ENCODE results near the gene BNC2. TPM values are rescaled to one million over a fixed set of nuclear protein-coding genes. Genes with fewer than 3 reads are reported as not detected.

BNC2 gene
- total RNA-seq, 1 experiment from 2014 or later: 5.7 TPM

DNA sequence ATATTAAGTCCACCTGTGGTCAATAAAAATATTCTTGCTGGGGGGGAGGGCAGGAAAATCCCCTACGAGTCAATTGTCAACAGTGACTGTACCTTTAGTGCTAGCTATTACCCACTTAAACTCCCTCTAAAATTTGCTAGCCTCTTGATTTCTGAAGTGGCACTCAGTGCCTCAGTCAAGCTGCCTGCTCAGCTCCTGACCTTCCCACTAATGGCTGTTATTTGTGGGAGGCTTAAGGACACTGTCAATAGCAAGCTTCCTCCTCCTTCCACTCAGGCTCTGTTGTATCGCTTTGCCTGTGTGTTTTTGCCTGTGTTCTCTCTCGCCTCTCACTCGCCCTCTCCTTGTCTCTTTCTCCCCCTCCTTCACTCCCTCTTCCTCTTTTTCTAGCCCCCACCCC lies 140.8 kb downstream of the BNC2 start:
- intact Hi-C loops (cut with micrococcal nuclease; ENCODE audit: unreplicated experiment) (loop anchor here (5.0 kb wide), 1 partner anchor 537 kb away; no protein-coding TSS in a partner anchor), in situ Hi-C loops (cut with HindIII; ENCODE audit: low pct_unique_long_range_greater_than_20kb, low sequenced_read_pairs) (no loop called here)
- BruUV-seq (replicated peaks): no TSS peak
- Histone ChIP-seq H3K27me3 (ENCODE audit: control insufficient read depth, insufficient read depth, low read length) (no peaks in the 10 kb centered on the region), H3K4me3 (ENCODE audit: low read depth in 2 of 2, low read length in 2 of 2) (no peak overlapping the region), H3K4me1 (ENCODE audit: control insufficient read depth, insufficient read depth, low read length) (no peaks in the 10 kb centered on the region), H3K36me3 (ENCODE audit: control insufficient read depth, insufficient read depth, low read length) (no peaks in the 10 kb centered on the region), H3K9me3 (ENCODE audit: control insufficient read depth, insufficient read depth, low read depth, low read length) (no peaks in the 10 kb centered on the region), H3K27ac (ENCODE audit: low read length) (peak overlapping the region; percentile 54; the same call in 1 of the 2 replicates)
- ATAC-seq (no peak), DNase-seq (ENCODE audit: low read depth, low spot score) (no peak)
- ChIA-PET CTCF (no interaction called here), POLR2A (no interaction called here)
- TF ChIP-seq POLR2AphosphoS5 (IDR thresholded peaks at IDR 0.05; ENCODE audit: low read depth, low read length) (no peak), REST (IDR thresholded peaks at IDR 0.05; ENCODE audit: insufficient read depth in 1 of 2, low read depth in 2 of 2, low read length in 1 of 2) (no peak), SIN3A (IDR thresholded peaks at IDR 0.05; ENCODE audit: borderline replicate concordance, insufficient read depth, low read depth, low read length) (no peak), TCF7L2 (IDR thresholded peaks at IDR 0.05; ENCODE audit: low read depth, low read length) (no peak)
- TF ChIP-seq, protein P1, sequence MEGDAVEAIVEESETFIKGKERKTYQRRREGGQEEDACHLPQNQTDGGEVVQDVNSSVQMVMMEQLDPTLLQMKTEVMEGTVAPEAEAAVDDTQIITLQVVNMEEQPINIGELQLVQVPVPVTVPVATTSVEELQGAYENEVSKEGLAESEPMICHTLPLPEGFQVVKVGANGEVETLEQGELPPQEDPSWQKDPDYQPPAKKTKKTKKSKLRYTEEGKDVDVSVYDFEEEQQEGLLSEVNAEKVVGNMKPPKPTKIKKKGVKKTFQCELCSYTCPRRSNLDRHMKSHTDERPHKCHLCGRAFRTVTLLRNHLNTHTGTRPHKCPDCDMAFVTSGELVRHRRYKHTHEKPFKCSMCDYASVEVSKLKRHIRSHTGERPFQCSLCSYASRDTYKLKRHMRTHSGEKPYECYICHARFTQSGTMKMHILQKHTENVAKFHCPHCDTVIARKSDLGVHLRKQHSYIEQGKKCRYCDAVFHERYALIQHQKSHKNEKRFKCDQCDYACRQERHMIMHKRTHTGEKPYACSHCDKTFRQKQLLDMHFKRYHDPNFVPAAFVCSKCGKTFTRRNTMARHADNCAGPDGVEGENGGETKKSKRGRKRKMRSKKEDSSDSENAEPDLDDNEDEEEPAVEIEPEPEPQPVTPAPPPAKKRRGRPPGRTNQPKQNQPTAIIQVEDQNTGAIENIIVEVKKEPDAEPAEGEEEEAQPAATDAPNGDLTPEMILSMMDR (IDR thresholded peaks at IDR 0.05): no peak

GRCh38 chr9:16728137-16728508 lies 142.3 kb downstream of the BNC2 start:
- no peaks in the 10 kb centered on the region for H3K4me1 ChIP-seq (ENCODE audit: control insufficient read depth, insufficient read depth, low read length)
- H3K27me3 ChIP-seq (ENCODE audit: control insufficient read depth, insufficient read depth, low read length): no peaks in the 10 kb centered on the region
- no peaks in the 10 kb centered on the region for H3K9me3 ChIP-seq (ENCODE audit: control insufficient read depth, insufficient read depth, low read depth, low read length)
- TF ChIP-seq REST (IDR thresholded peaks at IDR 0.05; ENCODE audit: insufficient read depth in 1 of 2, low read depth in 2 of 2, low read length in 1 of 2): no peak
- TF ChIP-seq POLR2AphosphoS5 (IDR thresholded peaks at IDR 0.05; ENCODE audit: low read depth, low read length): no peak
- TF ChIP-seq SIN3A (IDR thresholded peaks at IDR 0.05; ENCODE audit: borderline replicate concordance, insufficient read depth, low read depth, low read length): no peak
- TF ChIP-seq, protein P1 (IDR thresholded peaks at IDR 0.05): no peak
- no peak for TF ChIP-seq TCF7L2 (IDR thresholded peaks at IDR 0.05; ENCODE audit: low read depth, low read length)
- intact Hi-C loops (cut with micrococcal nuclease; ENCODE audit: unreplicated experiment) (loop anchor here (5.0 kb wide), 1 partner anchor 536 kb away; no protein-coding TSS in a partner anchor), in situ Hi-C loops (cut with HindIII; ENCODE audit: low pct_unique_long_range_greater_than_20kb, low sequenced_read_pairs) (no loop called here)
- BruUV-seq (replicated peaks): no TSS peak
- ChIA-PET POLR2A (no interaction called here), CTCF (interaction anchor here (0.5 kb wide), 1 partner anchor 136 kb away, joined by 4 read pairs; no protein-coding TSS in a partner anchor)
- ATAC-seq: peak; percentile 70
- peak overlapping the region; percentile 45 to 62 for H3K4me3 ChIP-seq (ENCODE audit: low read depth in 2 of 2, low read length in 2 of 2)
- DNase-seq (ENCODE audit: low read depth, low spot score): no peak
- peak overlapping the region; percentile 87 for H3K27ac ChIP-seq (ENCODE audit: low read length)
- no peaks in the 10 kb centered on the region for H3K36me3 ChIP-seq (ENCODE audit: control insufficient read depth, insufficient read depth, low read length)

All from Panc1 (cell line).